ENCODE data around the gene H2AZ2. TPM values are rescaled to one million over a fixed set of nuclear protein-coding genes. Genes with fewer than 3 reads are reported as not detected.
"Not testable (repeated sequence)": the region's sequence is repeated elsewhere in the genome, so short reads cannot be mapped to it uniquely, and the experiment has no call there.

Gene H2AZ2
- total RNA-seq, 3 donors from 2014 or later, result 126 to 242 (median 158) TPM

- DNase-seq (no peak), ATAC-seq (no peak)
- TF ChIP-seq, protein P1, sequence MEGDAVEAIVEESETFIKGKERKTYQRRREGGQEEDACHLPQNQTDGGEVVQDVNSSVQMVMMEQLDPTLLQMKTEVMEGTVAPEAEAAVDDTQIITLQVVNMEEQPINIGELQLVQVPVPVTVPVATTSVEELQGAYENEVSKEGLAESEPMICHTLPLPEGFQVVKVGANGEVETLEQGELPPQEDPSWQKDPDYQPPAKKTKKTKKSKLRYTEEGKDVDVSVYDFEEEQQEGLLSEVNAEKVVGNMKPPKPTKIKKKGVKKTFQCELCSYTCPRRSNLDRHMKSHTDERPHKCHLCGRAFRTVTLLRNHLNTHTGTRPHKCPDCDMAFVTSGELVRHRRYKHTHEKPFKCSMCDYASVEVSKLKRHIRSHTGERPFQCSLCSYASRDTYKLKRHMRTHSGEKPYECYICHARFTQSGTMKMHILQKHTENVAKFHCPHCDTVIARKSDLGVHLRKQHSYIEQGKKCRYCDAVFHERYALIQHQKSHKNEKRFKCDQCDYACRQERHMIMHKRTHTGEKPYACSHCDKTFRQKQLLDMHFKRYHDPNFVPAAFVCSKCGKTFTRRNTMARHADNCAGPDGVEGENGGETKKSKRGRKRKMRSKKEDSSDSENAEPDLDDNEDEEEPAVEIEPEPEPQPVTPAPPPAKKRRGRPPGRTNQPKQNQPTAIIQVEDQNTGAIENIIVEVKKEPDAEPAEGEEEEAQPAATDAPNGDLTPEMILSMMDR (IDR thresholded peaks at IDR 0.05), result no peak
- Histone ChIP-seq H3K4me1 (ENCODE audit: low read depth) (no peaks in the 10 kb centered on the region), H3K9me3 (no peaks in the 10 kb centered on the region), H3K4me3 (no peak overlapping the region), H3K36me3 (ENCODE audit: low read depth) (no peaks in the 10 kb centered on the region)
- intact Hi-C loops (cut with DNase I, micrococcal nuclease), result no loop called here
Measured at GRCh38 chr7:44789990-44790389, 57.9 kb downstream of the H2AZ2 start.

DNA sequence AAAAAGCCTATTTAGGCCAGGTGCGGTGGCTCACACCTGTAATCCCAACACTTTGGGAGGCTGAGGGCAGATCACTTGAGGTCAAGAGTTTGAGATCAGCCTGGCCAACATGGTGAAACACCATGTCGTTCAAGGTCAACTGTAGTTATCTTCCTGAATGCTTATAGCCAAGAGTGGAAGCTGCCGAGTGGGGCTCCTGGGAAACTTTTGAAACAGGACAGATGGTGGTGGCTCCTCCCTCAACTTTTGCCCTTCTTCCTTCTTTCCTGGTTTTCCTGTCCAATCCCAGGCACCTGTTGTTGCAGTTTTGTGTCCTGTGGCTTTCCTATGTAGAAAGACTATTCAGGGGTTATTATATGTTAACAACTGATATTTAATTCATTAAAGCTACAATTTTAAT lies 60.1 kb downstream of the H2AZ2 start:
- H3K9me3 ChIP-seq, result no peaks in the 10 kb centered on the region
- DNase-seq (no peak), ATAC-seq (no peak)
- TF ChIP-seq, protein P1 (IDR thresholded peaks at IDR 0.05), result no peak
- intact Hi-C loops (cut with DNase I, micrococcal nuclease), result no loop called here
- H3K4me3 ChIP-seq, result no peak overlapping the region
- no peaks in the 10 kb centered on the region for H3K4me1 ChIP-seq (ENCODE audit: low read depth)
- no peaks in the 10 kb centered on the region for H3K36me3 ChIP-seq (ENCODE audit: low read depth)

DNA sequence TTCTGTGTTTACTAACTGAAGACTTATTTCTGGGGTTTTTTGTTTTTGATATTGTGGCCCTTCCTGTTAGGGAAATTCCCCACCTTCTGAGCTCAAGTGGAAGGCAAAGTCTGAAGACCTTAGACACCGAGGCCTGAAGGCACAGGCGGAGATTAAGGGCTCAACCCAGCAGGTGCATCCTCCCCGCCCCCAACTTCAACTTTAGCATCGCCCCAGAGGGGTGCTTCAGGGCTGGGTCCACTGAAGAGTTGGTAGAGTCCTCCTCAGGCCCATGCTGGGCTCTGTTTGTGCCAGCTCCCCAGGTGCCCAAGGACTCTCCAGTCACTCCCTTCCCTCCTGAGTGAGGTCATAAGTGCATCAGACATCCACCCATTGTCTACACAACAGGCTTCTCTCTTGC lies 60.8 kb downstream of the H2AZ2 start:
- DNase-seq (no peak), ATAC-seq (no peak)
- intact Hi-C loops (cut with DNase I, micrococcal nuclease), result no loop called here
- TF ChIP-seq, protein P1 (IDR thresholded peaks at IDR 0.05), result no peak
- H3K36me3 ChIP-seq (ENCODE audit: low read depth), result no peaks in the 10 kb centered on the region
- H3K9me3 ChIP-seq, result no peaks in the 10 kb centered on the region
- no peaks in the 10 kb centered on the region for H3K4me1 ChIP-seq (ENCODE audit: low read depth)
- H3K4me3 ChIP-seq, result no peak overlapping the region

DNA sequence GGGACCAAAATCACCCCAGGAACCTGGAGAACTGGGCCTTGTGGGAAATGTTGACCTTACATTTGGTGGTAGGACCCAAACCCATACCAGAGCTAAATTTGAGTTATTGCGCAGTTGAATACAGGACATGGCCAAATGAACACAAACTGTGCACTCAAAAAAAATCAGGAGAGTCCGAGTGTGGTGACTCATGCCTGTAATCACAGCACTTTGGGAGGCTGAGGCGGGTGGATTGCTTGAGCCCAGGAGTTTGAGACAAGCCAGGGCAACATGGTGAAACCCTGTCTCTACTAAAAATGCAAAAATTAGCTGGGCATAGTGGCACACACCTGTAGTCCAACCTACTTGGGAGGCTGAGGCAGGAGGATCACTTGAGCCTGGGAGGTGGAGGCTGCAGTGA lies 62.7 kb downstream of the H2AZ2 start:
- ATAC-seq; intact Hi-C loops (cut with DNase I, micrococcal nuclease); DNase-seq; H3K4me1 ChIP-seq (ENCODE audit: low read depth); H3K36me3 ChIP-seq (ENCODE audit: low read depth); H3K4me3 ChIP-seq; H3K9me3 ChIP-seq: not testable (repeated sequence)

DNA sequence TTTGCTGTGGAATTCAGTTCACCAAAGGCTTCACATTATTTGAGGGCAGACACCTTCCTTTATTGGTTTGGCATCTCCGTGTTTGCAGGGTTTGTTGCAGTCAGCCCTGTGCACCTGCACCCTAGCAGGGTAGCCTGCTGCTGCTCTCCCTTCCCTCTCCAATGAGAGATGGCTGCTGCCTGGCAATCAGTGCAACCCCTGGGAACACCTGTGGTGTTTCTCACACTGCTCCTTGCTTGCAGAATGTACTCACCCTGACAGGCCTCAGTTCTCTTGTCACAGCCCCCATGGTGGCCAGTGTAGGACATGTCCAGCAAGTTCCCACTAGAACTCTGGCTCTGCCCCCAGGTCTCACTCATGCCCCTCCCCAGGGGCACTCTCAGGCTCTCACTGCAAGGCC lies 63.5 kb downstream of the H2AZ2 start:
- ATAC-seq, result no peak
- TF ChIP-seq, protein P1 (IDR thresholded peaks at IDR 0.05), result no peak
- Histone ChIP-seq H3K4me1 (ENCODE audit: low read depth) (no peaks in the 10 kb centered on the region), H3K9me3 (no peaks in the 10 kb centered on the region), H3K4me3 (no peak overlapping the region), H3K36me3 (ENCODE audit: low read depth) (no peaks in the 10 kb centered on the region)
- intact Hi-C loops (cut with DNase I, micrococcal nuclease), result no loop called here
- DNase-seq, result no peak

DNA sequence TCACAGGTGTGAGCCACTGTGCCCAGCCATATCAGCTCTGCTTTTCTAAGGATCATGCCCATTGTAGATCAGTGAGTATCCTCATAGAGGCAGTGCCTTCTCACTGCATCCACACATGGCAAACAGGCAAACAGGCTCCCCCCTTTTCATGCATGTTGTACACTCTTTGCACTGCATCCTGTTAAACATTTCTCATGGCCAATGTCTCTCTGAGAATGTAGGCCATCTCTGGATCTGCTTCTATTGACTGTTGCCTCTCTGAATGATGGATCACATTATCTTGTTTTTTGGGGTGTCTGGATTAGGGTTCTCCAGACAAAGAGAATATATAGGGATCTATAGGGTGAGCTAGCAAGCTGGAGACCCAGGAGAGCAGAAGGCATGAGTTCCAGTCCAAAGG lies 64.5 kb downstream of the H2AZ2 start:
- DNase-seq (no peak), ATAC-seq (no peak)
- no peak overlapping the region for H3K4me3 ChIP-seq
- intact Hi-C loops (cut with DNase I, micrococcal nuclease), result no loop called here
- TF ChIP-seq, protein P1 (IDR thresholded peaks at IDR 0.05), result no peak
- H3K36me3 ChIP-seq (ENCODE audit: low read depth), result no peaks in the 10 kb centered on the region
- H3K4me1 ChIP-seq (ENCODE audit: low read depth), result no peaks in the 10 kb centered on the region
- H3K9me3 ChIP-seq, result no peaks in the 10 kb centered on the region

All from mucosa of descending colon (tissue), 3 donors.